Muscle of back (tissue), 11 donors: ENCODE data around the gene NANOS2. TPM values are rescaled to one million over a fixed set of nuclear protein-coding genes. Genes with fewer than 3 reads are reported as not detected.
"Not testable (repeated sequence)": the region's sequence is repeated elsewhere in the genome, so short reads cannot be mapped to it uniquely, and the experiment has no call there.

Experiments used
- DNase-seq, 3 donors: peaks; one replicate each; pipeline versions ENCODE4 v3.0.0 to v3.0.0-alpha.2; 2013
- polyA plus RNA-seq, 10 donors: library from polyadenylated mRNA; unstranded; fragments of 120-200 nt; gene quantifications; one replicate each; pipeline ENCODE4 v1.2.1, GENCODE V29; 2013; ENCODE audit not compliant: insufficient read length in 10 of 10

The NANOS2 gene
- polyA plus RNA-seq, 10 donors, result not detected

DNA sequence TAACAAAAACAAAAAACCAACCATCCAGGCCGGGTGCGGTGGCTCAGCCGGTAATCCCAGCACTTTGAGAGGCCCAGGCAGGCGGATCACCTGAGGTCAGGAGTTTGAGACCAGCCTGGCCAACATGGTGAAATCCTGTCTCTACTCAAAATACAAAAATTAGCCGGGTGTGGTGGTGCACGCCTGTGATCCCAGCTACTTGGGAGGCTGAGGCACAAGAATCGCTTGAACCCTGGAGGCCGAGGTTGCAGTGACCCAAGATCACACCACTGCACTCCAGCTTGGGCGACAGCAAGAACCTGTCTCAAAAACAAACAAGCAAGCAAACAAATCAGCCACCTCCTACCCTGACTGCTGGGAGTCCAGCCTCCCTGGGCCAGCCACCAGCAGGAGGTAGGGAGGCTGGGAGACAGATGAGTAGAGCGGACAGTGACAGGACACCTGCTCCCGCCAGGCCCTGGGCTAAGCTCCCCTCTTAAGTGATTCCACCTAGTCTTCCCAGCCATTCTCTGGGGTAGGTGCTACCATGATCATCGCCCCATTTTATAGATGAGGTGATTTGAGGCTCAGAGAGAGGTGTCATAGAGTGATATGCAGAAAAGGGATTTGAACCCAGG lies 18.5 kb downstream of the NANOS2 start:
- DNase-seq, result not testable (repeated sequence)

DNA sequence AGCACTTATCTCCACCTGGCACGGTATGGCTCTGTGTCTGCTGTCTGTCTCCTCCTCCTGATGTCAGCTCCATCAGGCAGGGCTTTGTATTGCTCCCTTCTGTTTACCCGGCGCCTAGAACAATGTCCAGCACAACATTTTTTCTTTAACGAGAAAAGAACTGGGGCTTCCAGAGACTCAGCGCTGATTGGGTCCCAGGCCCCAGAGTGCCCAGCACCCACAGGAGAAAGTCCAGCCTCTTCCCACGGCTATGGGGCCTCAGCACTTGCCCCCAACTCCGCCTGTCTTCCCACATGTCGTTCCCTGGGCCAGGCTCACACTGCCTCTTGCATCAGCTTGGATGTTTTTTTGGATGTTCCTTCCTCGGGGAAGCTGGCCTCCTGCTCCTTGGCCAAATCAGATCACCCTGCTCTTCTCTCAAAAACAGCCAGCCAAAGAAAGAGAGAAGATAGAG lies 19.0 kb downstream of the NANOS2 start:
- no peak for DNase-seq

DNA sequence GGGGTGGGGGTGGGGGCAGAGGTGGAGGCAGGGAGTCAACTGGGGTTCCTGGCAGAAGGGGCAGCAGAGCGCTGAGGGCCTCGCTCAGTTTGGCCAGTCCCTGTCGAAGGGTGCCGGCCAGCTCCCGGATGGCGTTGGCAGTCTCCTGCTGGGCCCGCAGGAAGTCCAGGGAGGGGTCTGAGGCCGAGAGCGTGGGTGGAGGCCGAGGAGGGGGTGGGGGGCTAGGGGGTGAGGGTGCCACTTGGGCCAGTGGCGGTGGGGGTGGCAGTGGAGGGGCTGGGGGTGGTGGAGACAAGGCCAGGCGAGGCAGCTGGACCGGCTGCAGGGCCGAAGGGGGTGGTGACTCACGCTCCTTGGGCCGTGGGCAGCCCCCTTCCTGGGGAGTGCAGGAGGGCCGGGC lies 23.7 kb downstream of the NANOS2 start:
- no peak for DNase-seq

DNA sequence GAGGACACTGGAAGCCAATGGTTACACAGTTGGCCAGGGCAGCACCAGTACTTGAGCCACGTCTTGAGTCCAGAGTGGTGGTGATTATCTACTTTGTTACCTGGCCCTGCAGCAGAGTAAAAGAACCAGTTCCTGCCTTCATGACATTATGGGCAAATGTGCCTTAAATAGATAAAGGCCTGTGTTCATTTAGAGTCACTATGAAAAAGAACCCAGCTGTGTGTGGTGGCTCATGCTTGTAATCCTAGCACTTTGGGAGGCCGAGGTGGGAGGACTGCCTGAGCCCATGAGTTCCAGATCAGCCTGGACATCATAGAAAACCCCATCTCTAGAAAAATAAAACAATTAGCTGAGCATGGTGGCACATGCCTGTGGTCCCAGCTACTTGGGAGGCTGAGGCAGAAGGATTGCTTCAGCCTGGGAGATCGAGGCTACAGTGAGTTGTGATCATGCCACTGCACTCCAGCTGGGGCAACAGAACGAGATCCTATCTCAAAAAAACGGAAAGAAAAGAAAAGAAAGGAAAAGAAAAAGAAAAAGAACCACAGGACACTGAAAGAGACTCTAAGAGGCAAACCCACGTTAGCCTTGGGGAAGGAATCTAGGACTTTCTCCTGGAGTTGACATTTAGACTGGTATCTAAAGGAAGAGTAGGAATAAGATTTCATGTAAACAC lies 25.2 kb downstream of the NANOS2 start:
- no peak for DNase-seq

DNA sequence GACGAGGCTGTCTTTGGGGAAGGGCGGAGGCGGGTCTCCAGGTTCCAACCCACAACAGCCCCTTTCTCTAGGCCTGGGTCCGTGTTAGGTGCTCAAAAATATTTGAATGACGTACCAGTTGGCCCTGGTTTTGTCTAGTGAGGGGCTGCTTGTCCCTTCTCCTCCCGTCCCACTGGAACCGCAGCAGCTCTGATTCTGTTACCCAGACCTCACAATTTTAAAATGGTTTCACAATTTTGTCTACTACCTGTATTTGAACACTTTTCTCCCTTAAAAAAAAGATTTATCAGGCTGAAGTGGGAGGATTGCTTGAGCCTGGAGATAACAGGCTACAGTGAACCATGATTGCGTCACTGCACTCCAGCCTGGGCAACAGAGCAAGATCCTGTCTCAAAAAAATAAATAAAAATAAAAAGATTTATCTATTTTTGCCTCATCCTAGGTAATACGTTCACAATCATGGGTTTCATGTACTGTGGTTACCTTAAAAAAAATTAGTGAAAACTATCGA lies 27.3 kb downstream of the NANOS2 start:
- DNase-seq, result no peak

DNA sequence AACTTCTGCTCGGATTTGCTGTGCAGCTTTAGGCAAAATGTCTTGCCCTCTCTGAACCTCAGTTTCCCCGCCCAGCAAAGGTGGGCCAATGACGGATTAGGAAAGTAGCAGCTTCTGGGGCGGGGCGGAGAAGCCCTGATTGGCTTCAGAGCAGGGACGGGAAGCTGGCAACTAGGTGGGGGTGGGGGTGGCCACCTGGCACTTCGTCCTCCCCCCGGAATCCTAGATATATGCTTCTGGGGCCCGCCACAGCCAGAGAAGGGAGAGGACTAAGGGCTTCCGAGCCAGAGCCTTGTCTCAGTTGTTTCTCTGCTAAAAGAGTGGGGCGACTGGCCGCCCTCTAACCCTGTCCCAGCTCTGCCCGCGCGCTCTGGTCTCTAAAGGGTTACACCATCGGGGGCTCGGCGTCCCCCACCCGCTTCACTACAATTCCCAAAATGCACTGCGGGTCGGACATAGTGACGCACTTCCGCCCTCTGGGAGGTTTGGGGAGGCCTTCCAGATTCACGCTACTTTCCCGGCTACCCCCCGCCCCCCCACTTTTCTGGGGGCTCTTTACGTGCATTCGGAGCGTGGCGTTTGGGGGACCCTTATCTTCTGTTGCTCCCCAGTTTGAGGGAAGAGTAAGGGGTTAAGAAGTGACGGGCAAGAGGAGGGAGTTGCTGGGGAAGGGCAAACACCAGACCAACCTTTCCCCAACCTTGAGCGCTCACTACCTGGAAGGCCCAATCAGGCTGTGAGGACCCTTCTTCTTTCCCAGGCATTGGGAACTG lies 28.0 kb downstream of the NANOS2 start:
- DNase-seq, result peak; percentile 95 to 97 (median 97)

DNA sequence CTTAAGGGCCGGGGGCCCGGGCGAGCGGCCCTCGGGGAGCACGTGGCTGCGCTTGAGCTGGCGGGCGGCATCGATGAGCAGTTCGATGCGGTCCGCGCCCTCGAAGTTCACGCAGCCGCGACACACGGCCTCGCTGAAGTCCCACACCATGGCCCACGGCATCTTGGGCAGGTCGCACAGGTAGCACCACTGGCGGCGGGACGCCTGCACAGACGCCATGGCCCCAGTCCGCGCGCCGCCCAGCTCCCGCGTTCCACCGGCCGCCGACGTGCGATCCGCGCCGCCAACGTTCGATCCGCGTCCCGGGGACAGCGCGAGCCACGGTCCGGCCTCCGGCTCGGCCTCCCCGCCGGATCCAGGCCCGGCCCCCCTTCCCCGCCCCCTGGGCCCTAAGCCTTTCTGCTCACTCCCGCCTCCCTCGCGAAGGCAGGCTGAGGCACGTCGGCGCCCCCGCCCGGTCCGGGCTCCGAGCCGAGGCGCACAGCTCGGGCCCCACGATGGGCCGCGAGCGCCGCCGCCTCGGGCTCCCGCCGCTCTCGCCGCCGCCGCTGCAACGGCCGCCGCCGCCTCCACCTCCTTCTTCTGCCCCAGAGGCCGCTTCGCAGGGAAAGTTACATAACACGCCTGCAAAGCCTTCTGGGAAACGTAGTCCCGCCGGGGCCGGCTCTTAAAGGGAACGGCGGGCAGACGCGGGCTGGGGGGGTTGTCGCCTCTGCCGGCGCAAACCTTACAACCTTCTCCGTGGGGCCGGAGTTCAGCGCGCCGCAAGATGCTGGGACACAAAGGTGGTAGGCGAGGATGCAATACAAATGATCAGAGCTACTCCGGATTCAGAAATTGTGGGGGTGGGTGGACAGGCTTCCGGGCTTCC lies 28.8 kb downstream of the NANOS2 start, which contains the start of gene IRF2BP1:
Gene IRF2BP1 (minus strand): TSS at position 586 of the 871 bp plus-strand sequence. CDS start 367 bp downstream, at position 219.
- DNase-seq, result peak; percentile 94 to 97 (median 94)

DNA sequence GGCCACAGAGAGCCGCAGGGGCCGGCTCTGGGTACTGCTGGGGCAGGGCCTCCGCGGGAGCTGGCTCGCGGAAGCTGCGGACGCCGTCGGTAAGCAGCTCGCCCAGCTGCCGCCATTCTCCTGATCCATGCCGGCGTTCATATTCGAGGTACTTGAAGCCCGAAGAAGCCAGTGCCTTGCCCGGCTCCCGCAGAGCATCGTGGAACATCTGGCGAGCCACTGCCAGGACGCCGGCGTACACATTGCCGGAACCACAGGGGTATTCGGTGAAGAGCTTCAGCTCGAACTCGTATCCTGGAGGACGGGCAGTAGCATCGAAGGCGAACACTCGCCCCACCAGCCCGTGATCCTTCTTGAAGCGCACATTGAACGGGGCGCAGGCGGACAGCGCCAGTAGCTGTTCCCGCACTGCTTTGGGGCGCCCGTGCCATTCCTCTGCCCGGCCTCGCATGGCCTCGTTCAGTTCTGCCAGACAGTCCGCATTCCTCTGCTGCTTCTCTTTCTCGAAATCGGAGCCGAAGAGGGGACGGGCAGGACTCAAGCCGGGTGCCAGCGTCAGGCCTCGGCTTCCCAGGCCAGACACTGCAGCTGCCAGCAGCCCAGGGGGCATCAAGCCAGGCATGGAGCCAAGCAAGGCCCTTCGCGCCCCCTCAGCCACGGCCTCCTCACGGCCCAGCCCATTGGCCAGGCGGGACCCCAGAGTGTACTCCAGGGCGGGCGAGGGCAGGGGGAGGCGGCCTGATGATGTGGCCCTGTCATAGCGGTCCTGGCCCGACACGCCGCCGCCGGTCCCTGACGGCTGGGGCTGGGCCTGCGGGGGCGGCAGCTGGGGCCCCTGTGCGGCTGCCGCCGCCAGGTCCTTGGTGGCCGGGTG lies 29.7 kb downstream of the NANOS2 start:
- peak in 1 of 3 donors; percentile 55 for DNase-seq

DNA sequence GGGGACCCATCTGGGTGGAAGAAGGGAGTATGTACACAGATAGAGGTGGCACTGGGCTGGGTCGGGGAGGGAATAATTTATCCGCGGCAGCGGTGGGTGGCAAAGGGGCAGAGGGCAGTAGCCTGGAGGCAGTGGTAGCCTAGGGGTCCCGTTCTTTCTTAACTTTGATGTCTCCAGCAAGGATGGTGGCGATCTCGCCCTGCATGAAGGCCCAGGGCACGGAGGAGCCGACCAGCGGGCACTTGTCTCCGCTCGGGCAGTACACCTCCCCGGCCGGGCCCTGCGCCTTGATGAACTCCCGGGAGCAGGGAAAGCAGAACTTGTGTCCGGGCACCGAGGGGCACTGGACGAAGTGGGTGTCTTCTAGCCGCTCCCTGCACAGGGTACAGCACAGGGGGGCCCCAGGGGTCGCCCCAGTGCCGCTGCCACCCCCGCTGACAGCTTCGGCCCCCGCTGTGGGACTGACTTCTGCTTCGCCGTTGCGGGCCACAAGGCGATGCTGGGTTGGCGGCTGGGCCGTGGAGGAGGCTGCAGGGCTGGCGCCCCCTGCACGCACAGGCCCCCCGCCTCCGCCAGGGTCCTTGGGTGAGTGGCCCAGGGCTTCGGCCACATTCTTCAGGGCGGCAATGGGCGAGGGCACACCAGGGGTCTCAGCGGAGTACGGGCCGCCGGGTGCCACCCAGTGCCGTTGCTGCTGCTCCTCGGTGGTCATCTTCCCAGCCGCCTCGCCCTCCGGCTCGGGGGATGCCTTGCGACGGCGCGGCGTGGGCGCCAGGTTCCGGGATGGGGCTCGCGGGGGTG lies 30.5 kb downstream of the NANOS2 start:
- no peak for DNase-seq

DNA sequence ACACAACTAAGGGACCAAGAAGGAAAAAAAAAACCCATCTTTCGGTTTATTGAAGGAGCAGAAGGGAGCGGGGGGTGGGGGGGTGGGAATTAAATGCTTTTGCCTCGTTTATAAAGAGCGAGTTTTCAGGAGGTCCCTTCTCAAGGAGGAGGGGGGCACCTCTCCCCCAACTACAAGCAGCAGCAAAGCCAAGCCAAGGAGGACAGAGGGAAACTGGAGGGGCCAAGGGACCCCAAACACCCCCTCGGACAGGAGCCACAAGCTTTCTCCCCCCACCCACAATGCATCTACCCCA lies 31.0 kb downstream of the NANOS2 start:
- DNase-seq, result no peak

DNA sequence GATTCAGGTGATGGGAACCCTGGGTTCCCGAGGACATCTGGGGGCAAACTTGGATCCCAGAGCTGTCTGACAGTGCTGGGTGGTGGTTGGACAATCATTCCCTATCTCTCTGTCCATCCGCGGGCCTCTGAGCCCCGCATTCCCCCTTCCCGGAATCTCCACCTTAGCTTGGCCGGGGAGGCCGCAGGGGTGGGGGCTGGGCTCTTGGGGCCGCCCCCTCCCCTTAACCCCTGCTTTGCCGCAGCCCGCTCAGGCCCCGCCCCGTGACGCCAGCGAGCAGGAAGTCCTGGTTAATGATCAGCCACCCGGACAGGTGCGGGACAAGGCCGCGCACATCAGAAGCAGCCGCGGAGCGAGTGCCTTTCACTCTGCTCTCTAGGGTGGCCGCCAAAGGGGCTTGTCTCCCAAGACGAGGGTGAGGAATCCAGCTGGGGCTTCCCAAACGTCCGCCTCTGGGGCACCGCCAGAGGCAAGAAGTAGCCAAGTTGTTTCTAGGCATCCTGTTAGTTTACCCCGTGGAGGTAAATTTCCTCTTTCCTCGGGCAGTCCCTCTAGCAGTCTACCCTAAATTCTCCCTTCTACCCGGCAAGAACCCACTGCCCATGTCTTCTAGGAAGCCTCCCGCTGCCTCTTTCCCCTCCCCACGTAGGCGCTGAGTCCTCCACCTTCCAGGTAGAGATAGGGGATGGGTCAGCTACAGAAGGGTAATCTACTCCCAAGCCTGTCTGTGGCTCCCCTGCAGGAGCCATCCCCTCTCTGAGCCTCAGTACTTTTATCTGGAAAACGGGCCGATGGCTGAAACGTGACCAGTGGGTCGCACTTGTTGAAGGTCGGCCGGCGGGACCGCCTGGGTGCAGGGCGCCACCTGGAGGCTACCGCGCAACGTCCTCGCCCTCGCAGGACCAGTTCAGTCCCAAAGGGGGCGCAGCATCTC lies 31.7 kb downstream of the NANOS2 start:
- peak; percentile 64 to 87 (median 84) for DNase-seq

DNA sequence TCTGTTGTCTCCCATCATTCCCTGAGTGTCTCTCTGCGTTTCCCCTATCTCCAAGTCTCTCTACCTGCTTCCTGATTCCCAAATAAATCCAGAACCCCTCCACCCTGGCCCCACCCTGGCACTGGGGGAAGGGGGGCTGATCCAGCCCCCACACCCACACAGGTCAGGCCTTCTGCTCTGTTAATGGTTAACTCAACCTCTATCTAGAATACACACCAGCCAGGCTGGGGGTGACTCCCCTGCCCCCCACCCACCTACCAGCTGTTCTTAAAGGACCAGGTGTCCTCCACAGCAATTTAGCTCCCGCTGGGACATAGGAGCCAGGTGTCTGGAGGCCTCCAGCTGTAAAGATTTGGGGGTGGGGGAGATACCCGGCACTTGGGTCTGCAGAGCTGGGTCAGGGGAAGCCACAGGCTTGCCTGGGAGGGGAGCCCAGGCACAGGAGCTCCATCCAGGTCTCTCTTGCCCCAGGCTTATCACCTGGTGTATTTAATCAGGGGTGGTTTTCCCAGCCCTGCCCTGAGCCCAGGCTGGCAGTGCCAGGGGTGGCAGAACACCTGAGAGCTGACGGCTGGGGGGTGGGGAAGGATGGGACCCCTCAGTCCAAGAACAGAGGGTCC lies 32.6 kb downstream of the NANOS2 start:
- DNase-seq, result no peak

DNA sequence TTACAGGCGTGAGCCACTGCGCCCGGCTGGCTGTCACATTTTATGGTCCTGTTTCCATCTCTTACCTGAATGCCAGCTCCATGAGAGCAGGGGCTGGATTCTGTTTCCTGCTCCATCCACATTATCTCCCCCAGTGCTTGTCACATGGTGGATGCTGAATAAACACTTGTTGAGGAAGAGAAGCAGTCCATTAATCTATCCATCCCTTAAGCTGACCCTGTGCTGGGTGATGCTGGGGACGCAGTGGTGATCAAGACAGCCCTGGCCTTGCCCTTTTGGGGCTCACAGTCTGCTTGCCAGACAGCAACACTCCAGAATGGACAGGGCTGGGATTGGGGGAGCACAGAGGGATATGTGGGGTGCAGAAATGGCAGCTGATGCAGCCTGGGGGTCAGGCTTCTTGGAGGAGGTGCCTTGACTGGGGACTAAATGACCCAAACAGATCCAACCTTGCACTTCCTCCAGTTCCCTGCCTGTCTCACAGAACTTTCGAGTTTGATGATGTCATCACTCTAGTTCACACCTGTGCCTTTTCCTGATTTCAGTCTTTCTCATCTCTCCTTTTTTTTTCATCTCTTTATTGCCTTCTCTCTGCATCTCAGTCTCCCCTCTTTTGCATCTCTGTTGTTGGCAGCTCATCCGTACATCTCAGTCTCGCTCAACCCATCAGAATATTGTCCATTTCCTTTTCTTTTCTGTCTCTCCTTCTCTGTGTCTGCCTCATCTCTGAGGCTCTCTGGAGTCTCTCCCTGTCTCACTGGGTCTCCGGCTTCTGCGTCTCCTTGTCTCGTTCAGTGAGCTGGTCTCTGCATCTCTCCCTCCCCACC lies 33.3 kb downstream of the NANOS2 start:
- DNase-seq, result no peak

DNA sequence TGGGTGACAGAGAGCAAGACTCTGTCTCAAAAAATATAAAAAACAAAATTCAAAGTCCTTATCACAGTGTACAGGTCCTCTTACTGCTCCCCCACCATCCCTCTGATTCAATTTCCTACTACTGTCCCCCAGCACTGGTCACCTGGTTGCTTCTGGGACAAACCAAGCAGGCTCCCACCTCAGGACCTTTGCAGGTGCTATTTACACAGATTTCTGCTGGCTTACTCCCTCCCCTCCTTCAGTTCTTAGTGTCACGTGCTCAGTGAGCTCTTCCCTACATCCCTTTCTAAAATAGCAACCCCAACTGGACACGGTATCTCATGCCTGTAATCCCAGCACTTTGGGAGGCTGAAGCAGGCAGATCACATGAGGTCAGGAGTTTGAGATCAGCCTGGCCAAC lies 34.6 kb downstream of the NANOS2 start:
- no peak for DNase-seq

DNA sequence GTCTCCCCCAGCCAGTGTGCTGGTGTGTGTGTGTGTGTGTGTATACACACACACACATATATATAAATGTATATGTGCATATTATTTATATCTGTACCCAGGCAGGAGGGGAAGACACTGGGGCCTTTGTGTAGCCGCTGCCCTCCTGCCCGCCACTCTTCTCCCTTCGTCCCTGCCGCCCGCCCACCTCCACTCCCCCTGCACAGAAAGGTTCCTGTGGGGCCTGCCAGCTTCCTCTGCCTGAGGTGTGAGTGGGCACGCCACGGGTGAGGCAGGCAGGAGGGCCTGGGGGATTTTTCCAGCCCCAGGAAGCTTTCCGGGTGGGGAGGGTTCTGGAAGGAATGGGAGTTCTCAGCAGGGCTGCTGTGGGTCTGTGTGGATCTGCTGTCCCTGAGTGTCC lies 35.5 kb downstream of the NANOS2 start:
- no peak for DNase-seq

DNA sequence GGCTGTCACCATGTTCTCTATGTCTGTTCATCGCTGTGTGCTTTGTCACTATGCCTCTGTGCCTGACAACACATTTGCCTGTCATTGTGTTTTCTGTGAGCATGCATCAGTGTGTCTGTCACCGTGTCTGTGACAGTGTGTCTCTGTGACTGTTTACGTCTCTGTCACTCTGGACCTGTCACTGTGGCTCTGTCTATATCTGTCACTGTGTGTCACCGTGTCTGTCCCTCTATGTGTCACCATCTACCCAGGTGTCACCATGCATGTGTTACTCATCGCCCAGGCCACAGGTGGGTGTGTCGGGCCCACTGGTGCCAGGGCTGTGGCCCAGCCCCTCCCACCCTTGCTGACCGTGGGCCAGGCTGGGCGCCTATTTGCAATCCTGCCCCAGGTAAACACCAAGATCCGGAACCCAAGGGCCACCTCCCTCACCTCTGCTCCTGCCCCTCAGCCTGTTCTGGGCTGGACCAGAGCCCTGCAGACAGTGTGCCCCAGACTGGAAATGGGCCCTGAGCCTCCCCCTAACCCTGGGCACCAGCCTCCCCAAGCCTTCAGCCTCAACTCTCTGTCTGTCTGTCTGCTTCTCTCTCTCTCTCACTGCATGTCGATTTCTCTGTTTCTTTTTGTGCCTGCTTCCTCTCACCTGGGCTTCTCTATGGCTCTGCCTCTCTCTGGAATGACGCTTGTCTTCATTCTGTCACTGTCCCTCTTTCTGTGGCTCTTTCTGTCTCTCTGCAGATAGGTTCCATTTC lies 36.4 kb downstream of the NANOS2 start:
- no peak for DNase-seq
